ENCODE results near the gene MMP3.

Gene MMP3

GRCh38 chr11:102831489-102832440, 11.6 kb downstream of the MMP3 start:
- DNase-seq, result no peak

GRCh38 chr11:102831128-102831488, 12.3 kb downstream of the MMP3 start:
- no peak for DNase-seq

- no peak for DNase-seq
These were observed 13.2 kb downstream of the MMP3 start for GRCh38 chr11:102830001-102830727.

GRCh38 chr11:102829316-102830000, 14.0 kb downstream of the MMP3 start:
- DNase-seq, result no peak

GRCh38 chr11:102824556-102824955, 18.9 kb downstream of the MMP3 start:
- DNase-seq, result no peak

GRCh38 chr11:102819491-102819890, 23.9 kb downstream of the MMP3 start:
- DNase-seq, result no peak

GRCh38 chr11:102813484-102813883, 29.9 kb downstream of the MMP3 start:
- DNase-seq, result no peak

GRCh38 chr11:102812188-102812587, 31.2 kb downstream of the MMP3 start:
- no peak for DNase-seq

GRCh38 chr11:102810950-102811660, 32.3 kb downstream of the MMP3 start:
- DNase-seq, result no peak

- no peak for DNase-seq
These were observed 33.4 kb downstream of the MMP3 start for GRCh38 chr11:102809971-102810370.

GRCh38 chr11:102807921-102808320, 35.5 kb downstream of the MMP3 start:
- no peak for DNase-seq

GRCh38 chr11:102806296-102806695, 37.1 kb downstream of the MMP3 start:
- no peak for DNase-seq

GRCh38 chr11:102802341-102802740, 41.1 kb downstream of the MMP3 start:
- DNase-seq, result no peak

GRCh38 chr11:102800767-102801166, 42.6 kb downstream of the MMP3 start:
- no peak for DNase-seq

GRCh38 chr11:102799681-102800340, 43.6 kb downstream of the MMP3 start:
- no peak for DNase-seq

- no peak for DNase-seq
These were observed 45.2 kb downstream of the MMP3 start, which contains the start of gene MMP1 for GRCh38 chr11:102798012-102798746. TSS of gene MMP1 (minus strand) at chr11:102798160. CDS start at chr11:102798092, 68 bp downstream.

GRCh38 chr11:102794382-102794781, 49.0 kb downstream of the MMP3 start:
- DNase-seq, result no peak

GRCh38 chr11:102793677-102794290, 49.6 kb downstream of the MMP3 start:
- no peak for DNase-seq

GRCh38 chr11:102792604-102793003, 50.8 kb downstream of the MMP3 start:
- DNase-seq, result no peak

- no peak for DNase-seq
These were observed 52.0 kb downstream of the MMP3 start for GRCh38 chr11:102791271-102792036.
